Testis (tissue), 2 donors: ENCODE data around the gene KRTAP5-7.

Experiments
- POLR2A ChIP-seq: fragments of 450-650 bp; IDR thresholded peaks from one replicate; pipeline ENCODE4 v1.6.1; 2017; ENCODE audit warnings: antibody characterized with exemption, mild to moderate bottlenecking, moderate library complexity
- TF ChIP-seq, protein P1 (sequence below), 3 experiments: fragments of 450-650 bp in 2 of 3; fragments of 200-600 bp in 1 of 3; sonication (generic) in 1 of 3; IDR thresholded peaks; one replicate each; pipeline ENCODE4 v1.5.1; 2016 to 2019; ENCODE audit warnings: antibody characterized with exemption in 3 of 3, mild to moderate bottlenecking in 2 of 3, moderate library complexity in 1 of 3

DNA sequence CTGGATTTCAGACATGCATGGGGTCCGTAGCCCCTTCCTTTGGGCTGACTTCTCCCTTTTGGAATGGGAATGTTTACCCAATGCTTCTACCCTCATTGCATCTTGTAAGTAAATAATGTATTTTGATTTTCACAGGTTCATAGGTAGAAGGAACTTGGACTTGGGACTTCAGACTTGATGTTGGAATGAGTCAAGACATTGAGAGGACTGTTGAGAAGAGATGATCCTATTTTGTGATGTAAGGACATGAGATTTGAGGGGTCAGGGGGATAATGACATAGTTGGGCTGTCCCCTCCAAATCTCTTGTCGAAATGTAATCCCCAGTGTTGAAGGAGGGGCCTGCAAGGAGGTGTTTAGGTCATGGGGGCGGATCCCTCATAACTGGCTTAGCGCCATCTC, 37.4 kb downstream of the KRTAP5-7 start:
- TF ChIP-seq, protein P1, sequence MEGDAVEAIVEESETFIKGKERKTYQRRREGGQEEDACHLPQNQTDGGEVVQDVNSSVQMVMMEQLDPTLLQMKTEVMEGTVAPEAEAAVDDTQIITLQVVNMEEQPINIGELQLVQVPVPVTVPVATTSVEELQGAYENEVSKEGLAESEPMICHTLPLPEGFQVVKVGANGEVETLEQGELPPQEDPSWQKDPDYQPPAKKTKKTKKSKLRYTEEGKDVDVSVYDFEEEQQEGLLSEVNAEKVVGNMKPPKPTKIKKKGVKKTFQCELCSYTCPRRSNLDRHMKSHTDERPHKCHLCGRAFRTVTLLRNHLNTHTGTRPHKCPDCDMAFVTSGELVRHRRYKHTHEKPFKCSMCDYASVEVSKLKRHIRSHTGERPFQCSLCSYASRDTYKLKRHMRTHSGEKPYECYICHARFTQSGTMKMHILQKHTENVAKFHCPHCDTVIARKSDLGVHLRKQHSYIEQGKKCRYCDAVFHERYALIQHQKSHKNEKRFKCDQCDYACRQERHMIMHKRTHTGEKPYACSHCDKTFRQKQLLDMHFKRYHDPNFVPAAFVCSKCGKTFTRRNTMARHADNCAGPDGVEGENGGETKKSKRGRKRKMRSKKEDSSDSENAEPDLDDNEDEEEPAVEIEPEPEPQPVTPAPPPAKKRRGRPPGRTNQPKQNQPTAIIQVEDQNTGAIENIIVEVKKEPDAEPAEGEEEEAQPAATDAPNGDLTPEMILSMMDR (IDR thresholded peaks at IDR 0.05) = no peak
- no peak for TF ChIP-seq POLR2A
